ENCODE measurements around the gene NAPA.

NAPA gene

DNA sequence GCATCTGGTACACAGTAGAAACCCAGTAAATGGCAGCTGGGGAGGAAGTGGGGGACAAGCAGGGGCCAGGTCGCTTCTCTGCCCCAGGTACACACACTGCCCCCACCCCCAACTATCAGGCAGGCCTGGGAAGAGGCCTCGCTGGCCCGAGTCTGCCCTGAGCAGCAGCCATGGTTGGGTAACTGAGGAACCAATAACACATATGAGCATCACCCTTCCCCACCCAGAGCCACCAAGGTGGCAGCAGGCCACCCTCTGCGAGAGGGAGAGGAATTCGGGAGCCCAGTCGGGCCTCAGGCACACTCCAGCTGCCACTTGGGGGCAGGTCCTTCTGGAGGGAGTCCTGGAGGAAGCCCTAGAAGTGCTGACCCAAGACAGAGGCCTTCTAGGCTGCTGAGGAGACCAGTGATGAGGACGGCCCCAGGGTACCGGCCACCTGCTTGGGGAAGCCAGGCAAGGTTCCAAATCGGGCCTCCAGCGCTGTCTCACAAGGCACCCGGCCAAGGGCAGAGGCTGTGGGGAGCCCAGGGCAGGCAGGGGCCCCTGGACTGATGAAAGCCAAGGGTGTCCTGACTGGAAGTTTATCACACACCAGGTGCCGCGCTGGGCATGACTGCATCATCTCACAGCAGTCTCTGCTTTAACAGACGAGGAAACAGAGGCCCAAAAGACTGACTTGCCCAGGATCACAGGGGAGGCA is 16.9 kb downstream of the NAPA start:
- FAIRE-seq = no peak
- no peak for DNase-seq (ENCODE audit: insufficient read length)
- no peak for TF ChIP-seq POLR2A (IDR thresholded peaks at IDR 0.05; ENCODE audit: low read depth, low read length)
- TF ChIP-seq TAF1 (IDR thresholded peaks at IDR 0.05; ENCODE audit: borderline replicate concordance, low read depth, low read length) = no peak
- TF ChIP-seq POLR2AphosphoS5 (IDR thresholded peaks at IDR 0.05; ENCODE audit: low read depth, low read length) = no peak

DNA sequence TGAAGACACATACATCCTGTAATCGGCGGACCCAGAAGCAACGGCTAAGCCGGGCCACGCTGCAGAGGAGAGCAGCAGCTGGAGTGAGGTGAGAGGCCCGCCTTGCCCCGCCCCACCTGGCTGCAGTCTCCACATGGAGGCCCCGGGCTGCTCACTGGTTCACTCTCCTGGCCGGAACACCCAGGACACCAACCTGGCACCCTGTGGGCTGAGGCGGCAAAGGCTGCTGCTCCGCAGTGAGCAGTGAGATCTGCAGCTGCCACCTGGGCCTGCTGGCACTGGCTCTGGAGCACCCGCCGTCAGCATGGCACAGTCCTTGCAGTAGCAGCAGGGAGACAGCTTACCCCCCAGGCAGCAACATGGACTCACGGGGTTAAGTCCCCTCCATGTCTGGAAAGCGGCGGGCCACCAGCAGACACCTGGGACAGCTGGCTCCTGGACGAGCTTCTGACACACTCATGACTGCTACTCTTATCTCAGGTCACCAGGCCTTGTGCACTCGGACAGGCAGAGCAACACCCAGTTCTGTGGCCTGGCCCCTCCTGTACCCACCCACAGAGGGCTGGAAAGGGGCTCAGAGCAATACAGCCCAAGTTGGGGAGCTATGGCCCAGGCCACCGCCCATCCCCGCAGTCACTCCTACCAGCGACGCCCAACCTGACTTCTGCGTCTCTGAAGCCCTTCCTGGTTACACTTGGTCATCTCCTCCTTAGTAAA is 17.7 kb downstream of the NAPA start:
- TF ChIP-seq POLR2A (IDR thresholded peaks at IDR 0.05; ENCODE audit: low read depth, low read length) = no peak
- TF ChIP-seq TAF1 (IDR thresholded peaks at IDR 0.05; ENCODE audit: borderline replicate concordance, low read depth, low read length) = no peak
- TF ChIP-seq POLR2AphosphoS5 (IDR thresholded peaks at IDR 0.05; ENCODE audit: low read depth, low read length) = no peak
- DNase-seq (ENCODE audit: insufficient read length) = no peak
- FAIRE-seq = no peak

- FAIRE-seq (no peak), DNase-seq (ENCODE audit: insufficient read length) (no peak)
- TF ChIP-seq POLR2A (IDR thresholded peaks at IDR 0.05; ENCODE audit: low read depth, low read length) (no peak), TAF1 (IDR thresholded peaks at IDR 0.05; ENCODE audit: borderline replicate concordance, low read depth, low read length) (no peak), POLR2AphosphoS5 (IDR thresholded peaks at IDR 0.05; ENCODE audit: low read depth, low read length) (no peak)
Observed at GRCh38 chr19:47495478-47496372, 19.1 kb downstream of the NAPA start.

DNA sequence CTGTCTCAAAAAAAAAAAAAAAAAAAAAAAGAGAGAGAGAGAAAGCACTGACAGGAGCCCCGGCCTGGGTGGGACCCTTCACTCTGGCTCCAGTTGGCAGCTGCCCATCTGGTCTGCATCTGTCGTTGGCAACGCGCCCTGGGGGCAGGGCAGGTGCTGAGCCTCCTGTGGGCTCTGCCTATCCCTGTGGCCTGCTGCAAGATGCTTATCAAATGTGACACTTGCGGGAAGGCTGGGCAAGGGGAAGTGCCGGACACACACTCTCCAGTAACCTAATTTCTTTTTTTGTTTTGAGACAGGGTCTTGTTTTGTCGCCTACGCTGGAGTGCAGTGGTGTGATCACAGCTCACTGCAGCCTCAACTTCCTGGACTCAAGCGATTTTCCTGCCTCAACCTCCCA is 20.1 kb downstream of the NAPA start:
- no peak for FAIRE-seq
- TF ChIP-seq POLR2AphosphoS5 (IDR thresholded peaks at IDR 0.05; ENCODE audit: low read depth, low read length) = no peak
- no peak for TF ChIP-seq POLR2A (IDR thresholded peaks at IDR 0.05; ENCODE audit: low read depth, low read length)
- TF ChIP-seq TAF1 (IDR thresholded peaks at IDR 0.05; ENCODE audit: borderline replicate concordance, low read depth, low read length) = no peak
- DNase-seq (ENCODE audit: insufficient read length) = no peak

GRCh38 chr19:47494211-47494547 is 20.7 kb downstream of the NAPA start:
- FAIRE-seq = no peak
- TF ChIP-seq TAF1 (IDR thresholded peaks at IDR 0.05; ENCODE audit: borderline replicate concordance, low read depth, low read length) = no peak
- TF ChIP-seq POLR2AphosphoS5 (IDR thresholded peaks at IDR 0.05; ENCODE audit: low read depth, low read length) = no peak
- no peak for TF ChIP-seq POLR2A (IDR thresholded peaks at IDR 0.05; ENCODE audit: low read depth, low read length)
- no peak for DNase-seq (ENCODE audit: insufficient read length)

GRCh38 chr19:47493378-47494210 is 21.3 kb downstream of the NAPA start:
- no peak for TF ChIP-seq POLR2AphosphoS5 (IDR thresholded peaks at IDR 0.05; ENCODE audit: low read depth, low read length)
- TF ChIP-seq POLR2A (IDR thresholded peaks at IDR 0.05; ENCODE audit: low read depth, low read length) = 0 out of 2 replicates have a peak, but pooled peaks have one; percentile 31
- FAIRE-seq = no peak

GRCh38 chr19:47492571-47493377 is 22.1 kb downstream of the NAPA start:
- FAIRE-seq (no peak), DNase-seq (ENCODE audit: insufficient read length) (no peak)
- no peak for TF ChIP-seq POLR2A (IDR thresholded peaks at IDR 0.05; ENCODE audit: low read depth, low read length)
- no peak for TF ChIP-seq POLR2AphosphoS5 (IDR thresholded peaks at IDR 0.05; ENCODE audit: low read depth, low read length)
- no peak for TF ChIP-seq TAF1 (IDR thresholded peaks at IDR 0.05; ENCODE audit: borderline replicate concordance, low read depth, low read length)

More at GRCh38 chr19:47493378-47494210, 21.3 kb downstream of the NAPA start:
- DNase-seq (ENCODE audit: insufficient read length) = no peak

DNA sequence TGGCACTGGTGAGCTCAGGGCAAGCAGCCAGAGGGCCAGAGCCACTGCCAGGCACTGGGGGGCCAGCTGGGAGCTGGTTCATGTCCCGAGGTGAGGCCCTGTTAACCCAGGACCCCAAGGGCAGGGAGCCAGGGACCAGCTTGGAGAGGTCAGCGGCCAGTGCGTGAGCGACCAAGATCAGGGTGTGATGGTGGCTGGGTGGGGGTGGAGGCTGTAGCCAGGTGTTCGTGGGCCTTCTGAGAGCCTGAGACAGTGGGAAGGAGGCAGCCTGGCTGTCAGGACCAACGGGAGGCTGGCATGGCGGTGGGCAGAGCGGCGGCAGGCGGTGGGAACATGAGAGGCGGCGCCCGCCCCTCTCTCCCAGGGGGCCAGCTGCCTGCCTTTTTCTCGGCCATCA is 22.7 kb downstream of the NAPA start:
- FAIRE-seq = no peak
- no peak for DNase-seq (ENCODE audit: insufficient read length)
- TF ChIP-seq TAF1 (IDR thresholded peaks at IDR 0.05; ENCODE audit: borderline replicate concordance, low read depth, low read length) = no peak
- no peak for TF ChIP-seq POLR2A (IDR thresholded peaks at IDR 0.05; ENCODE audit: low read depth, low read length)
- no peak for TF ChIP-seq POLR2AphosphoS5 (IDR thresholded peaks at IDR 0.05; ENCODE audit: low read depth, low read length)

DNA sequence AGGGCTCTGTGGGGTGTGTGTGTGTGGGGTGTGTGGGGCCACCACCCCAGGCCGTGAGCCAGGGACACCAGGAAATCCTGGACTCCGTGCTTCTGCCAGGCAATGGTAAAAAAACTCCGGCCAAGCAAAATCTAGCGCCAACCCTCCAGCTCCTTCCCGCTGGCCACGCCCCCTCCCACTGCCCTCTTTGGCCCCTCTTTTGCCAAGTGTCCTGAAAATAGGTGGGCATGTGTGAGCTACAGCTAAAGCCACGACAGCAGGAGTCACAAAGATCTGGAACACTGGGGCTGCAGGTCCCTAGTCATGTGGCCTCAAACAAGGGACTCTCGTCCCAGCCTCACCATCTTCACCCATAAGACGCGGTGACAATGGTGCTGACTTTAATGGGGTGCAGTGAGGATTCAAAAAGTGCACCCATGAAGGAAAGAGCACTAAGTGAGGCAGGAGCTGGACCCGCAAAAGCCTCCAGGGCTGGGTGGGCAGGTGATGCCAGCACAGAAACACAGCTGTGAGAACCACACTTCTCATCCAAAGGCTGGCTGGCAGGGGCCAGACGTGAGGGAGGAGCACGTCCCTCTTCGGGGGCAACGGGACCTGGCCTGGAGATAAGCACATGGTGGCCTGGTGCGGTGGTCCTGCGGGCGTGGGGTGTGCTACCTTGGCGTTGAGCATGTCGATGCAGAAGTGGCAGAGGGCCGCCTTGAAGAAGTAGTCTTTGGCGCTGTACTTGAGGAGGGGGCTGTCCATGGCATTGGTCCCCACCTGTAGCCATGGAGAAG is 23.3 kb downstream of the NAPA start:
- FAIRE-seq (no peak), DNase-seq (ENCODE audit: insufficient read length) (no peak)
- TF ChIP-seq POLR2A (IDR thresholded peaks at IDR 0.05; ENCODE audit: low read depth, low read length) = no peak
- no peak; the same call in 1 of the 2 replicates for TF ChIP-seq POLR2AphosphoS5 (IDR thresholded peaks at IDR 0.05; ENCODE audit: low read depth, low read length)
- no peak for TF ChIP-seq TAF1 (IDR thresholded peaks at IDR 0.05; ENCODE audit: borderline replicate concordance, low read depth, low read length)
